ENCODE results near the gene BEX3. TPM values are rescaled to one million over a fixed set of nuclear protein-coding genes. Genes with fewer than 3 reads are reported as not detected.

The BEX3 gene
- total and polyA plus RNA-seq, 7 experiments from 2014 or later, result 5.9 to 192 (median 66.0) TPM

DNA sequence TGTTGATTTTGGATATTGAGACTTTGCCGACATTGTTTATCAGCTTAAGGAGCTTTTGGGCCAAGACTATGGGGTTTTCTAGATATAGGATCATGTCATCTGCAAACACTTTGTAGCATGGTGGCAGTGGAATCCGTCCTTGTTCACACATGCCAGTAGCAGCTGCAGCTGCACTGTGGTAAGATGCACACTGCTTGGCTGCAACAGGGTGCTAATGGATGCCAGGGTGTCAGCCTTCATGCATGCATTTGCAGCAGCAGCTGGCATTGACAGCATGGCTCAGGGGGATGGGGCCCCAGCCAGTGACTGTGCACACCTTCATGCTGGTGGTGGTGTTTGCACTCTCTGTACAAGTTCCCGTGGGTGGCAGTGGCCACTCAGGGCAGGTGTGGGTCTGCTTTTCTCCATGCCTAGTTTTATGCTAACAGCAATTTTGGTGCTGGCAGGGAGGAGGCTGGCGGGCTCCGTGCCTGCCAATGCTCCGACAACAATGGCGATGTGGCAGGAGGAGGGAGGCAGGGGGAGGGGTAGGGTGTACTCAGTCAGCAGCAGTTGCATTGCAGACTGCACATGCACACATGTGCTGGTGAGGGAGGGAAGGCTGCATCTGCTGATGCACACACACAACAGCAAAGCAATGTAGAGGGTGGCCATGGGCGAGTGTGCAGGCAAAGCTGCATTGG lies 37.5 kb downstream of the BEX3 start:
- Histone ChIP-seq H3K9me3 (ENCODE audit: control insufficient read depth in 2 of 3, low read length in 3 of 3) (no peaks in the 10 kb centered on the region), H3K4me1 (ENCODE audit: control insufficient read depth in 2 of 2, insufficient read depth in 2 of 2, low read length in 2 of 2) (no peaks in the 10 kb centered on the region), H3K27me3 (ENCODE audit: control insufficient read depth in 2 of 2, insufficient read depth in 2 of 2, low read length in 2 of 2) (no peaks in the 10 kb centered on the region), H3K36me3 (ENCODE audit: control insufficient read depth in 2 of 3, insufficient read depth in 3 of 3, low read length in 3 of 3) (no peaks in the 10 kb centered on the region), H3K4me3 (ENCODE audit: low read length) (no peak overlapping the region), H3K27ac (ENCODE audit: low read depth, low read length) (no peak overlapping the region)
- DNase-seq (no peak), ATAC-seq (no peak)
- H3K27me3 Mint-ChIP-seq, result peaks cover 0 to 3% (median 0%) of the 10 kb centered on the region in 5 donors
- H3K36me3 Mint-ChIP-seq, result no peaks in the 10 kb centered on the region
- H3K27ac Mint-ChIP-seq, result peak overlapping the region in 1 of 9 donors; percentile 22
- no peak overlapping the region for H3K4me3 Mint-ChIP-seq
- POLR2A ChIA-PET, result no interaction called here
- no peaks in the 10 kb centered on the region for H3K4me1 Mint-ChIP-seq
- CTCF ChIA-PET, result no interaction called here
- intact Hi-C loops (cut with micrococcal nuclease), result no loop called here
- H3K9me3 Mint-ChIP-seq, result peaks cover 0 to 3% (median 0%) of the 10 kb centered on the region in 11 donors

DNA sequence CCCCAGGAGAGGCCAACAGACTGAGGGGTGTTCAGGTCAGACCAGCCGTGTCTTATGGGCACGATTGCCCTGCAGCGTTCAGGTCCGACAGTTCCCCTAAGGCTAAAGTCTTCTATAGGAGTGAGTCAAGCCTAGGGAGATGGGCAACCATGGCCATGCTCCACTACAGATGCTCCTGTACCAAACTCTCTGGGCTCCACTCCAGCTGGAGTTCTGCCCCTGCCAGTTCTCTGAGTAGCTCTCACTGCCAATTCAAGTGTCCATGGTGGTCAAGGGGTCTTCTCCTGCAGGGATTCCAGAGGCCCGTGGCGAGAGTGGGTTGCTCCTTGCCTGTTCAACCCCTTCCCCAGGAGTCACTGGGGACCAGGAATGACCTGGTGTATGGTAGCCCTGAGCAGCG lies 38.2 kb downstream of the BEX3 start:
- H3K4me3 Mint-ChIP-seq, result no peak overlapping the region
- no peaks in the 10 kb centered on the region for H3K36me3 Mint-ChIP-seq
- ATAC-seq (no peak), DNase-seq (no peak)
- H3K9me3 Mint-ChIP-seq, result peaks cover 0 to 3% (median 0%) of the 10 kb centered on the region in 11 donors
- H3K4me1 ChIP-seq (ENCODE audit: control insufficient read depth in 2 of 2, insufficient read depth in 2 of 2, low read length in 2 of 2), result no peaks in the 10 kb centered on the region
- POLR2A ChIA-PET, result no interaction called here
- H3K4me3 ChIP-seq (ENCODE audit: low read length), result no peak overlapping the region
- intact Hi-C loops (cut with micrococcal nuclease), result no loop called here
- H3K9me3 ChIP-seq (ENCODE audit: control insufficient read depth in 2 of 3, low read length in 3 of 3), result no peaks in the 10 kb centered on the region
- H3K36me3 ChIP-seq (ENCODE audit: control insufficient read depth in 2 of 3, insufficient read depth in 3 of 3, low read length in 3 of 3), result no peaks in the 10 kb centered on the region
- H3K4me1 Mint-ChIP-seq, result no peaks in the 10 kb centered on the region
- no peaks in the 10 kb centered on the region for H3K27me3 ChIP-seq (ENCODE audit: control insufficient read depth in 2 of 2, insufficient read depth in 2 of 2, low read length in 2 of 2)
- CTCF ChIA-PET, result no interaction called here
- peaks cover 0 to 3% (median 0%) of the 10 kb centered on the region in 5 donors for H3K27me3 Mint-ChIP-seq
- no peak overlapping the region for H3K27ac ChIP-seq (ENCODE audit: low read depth, low read length)
- no peak overlapping the region for H3K27ac Mint-ChIP-seq

DNA sequence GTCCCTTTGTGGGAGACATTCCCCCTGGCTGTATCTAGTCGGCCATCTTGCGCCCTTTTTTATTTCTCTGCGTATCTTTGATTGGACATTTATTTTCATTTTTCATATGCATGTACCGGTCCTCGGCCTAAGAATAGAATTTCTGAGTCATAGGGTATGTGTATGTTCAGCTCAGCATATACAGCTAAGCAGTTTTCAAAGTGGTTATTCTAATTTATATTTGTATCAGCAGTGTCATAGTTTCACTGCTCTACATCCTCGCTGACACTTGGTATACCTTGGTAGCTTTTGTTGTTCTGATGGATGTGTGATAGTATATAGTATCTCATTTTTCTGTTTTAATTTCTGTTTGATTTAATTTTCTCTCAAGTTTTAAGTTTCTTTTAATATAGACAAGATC lies 38.7 kb downstream of the BEX3 start:
- ChIA-PET CTCF (no interaction called here), POLR2A (no interaction called here)
- Histone ChIP-seq H3K27ac (ENCODE audit: low read depth, low read length) (no peak overlapping the region), H3K9me3 (ENCODE audit: control insufficient read depth in 2 of 3, low read length in 3 of 3) (no peaks in the 10 kb centered on the region), H3K4me3 (ENCODE audit: low read length) (no peak overlapping the region), H3K36me3 (ENCODE audit: control insufficient read depth in 2 of 3, insufficient read depth in 3 of 3, low read length in 3 of 3) (no peaks in the 10 kb centered on the region), H3K4me1 (ENCODE audit: control insufficient read depth in 2 of 2, insufficient read depth in 2 of 2, low read length in 2 of 2) (no peaks in the 10 kb centered on the region), H3K27me3 (ENCODE audit: control insufficient read depth in 2 of 2, insufficient read depth in 2 of 2, low read length in 2 of 2) (no peaks in the 10 kb centered on the region)
- H3K4me3 Mint-ChIP-seq, result no peak overlapping the region
- peaks cover 0 to 3% (median 0%) of the 10 kb centered on the region in 11 donors for H3K9me3 Mint-ChIP-seq
- ATAC-seq, result no peak
- peak overlapping the region in 1 of 9 donors; percentile 60 for H3K27ac Mint-ChIP-seq
- H3K36me3 Mint-ChIP-seq, result no peaks in the 10 kb centered on the region
- no peak for DNase-seq
- intact Hi-C loops (cut with micrococcal nuclease), result no loop called here
- no peaks in the 10 kb centered on the region for H3K4me1 Mint-ChIP-seq
- H3K27me3 Mint-ChIP-seq, result peaks cover 0 to 3% (median 0%) of the 10 kb centered on the region in 5 donors

DNA sequence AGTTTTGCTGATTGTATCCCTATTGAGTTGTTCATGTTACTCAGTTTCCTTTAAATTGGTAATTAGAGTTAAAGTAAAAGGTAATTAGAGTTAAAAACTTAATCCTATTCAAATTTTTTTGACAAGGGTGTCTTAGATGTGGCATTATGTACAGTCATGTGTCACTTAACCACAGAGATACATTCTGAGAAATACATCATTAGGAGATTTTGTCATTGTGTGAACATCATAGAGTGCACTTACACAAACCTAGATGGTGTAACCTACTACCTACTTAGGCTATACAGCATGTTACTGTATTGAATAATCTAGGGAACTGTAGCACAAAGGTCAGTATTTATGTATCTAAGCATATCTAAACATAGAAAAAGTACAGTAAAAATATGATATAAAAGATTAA lies 39.2 kb downstream of the BEX3 start:
- Histone ChIP-seq H3K4me1 (ENCODE audit: control insufficient read depth in 2 of 2, insufficient read depth in 2 of 2, low read length in 2 of 2) (no peaks in the 10 kb centered on the region), H3K27me3 (ENCODE audit: control insufficient read depth in 2 of 2, insufficient read depth in 2 of 2, low read length in 2 of 2) (no peaks in the 10 kb centered on the region), H3K9me3 (ENCODE audit: control insufficient read depth in 2 of 3, low read length in 3 of 3) (no peaks in the 10 kb centered on the region), H3K36me3 (ENCODE audit: control insufficient read depth in 2 of 3, insufficient read depth in 3 of 3, low read length in 3 of 3) (no peaks in the 10 kb centered on the region), H3K4me3 (ENCODE audit: low read length) (no peak overlapping the region), H3K27ac (ENCODE audit: low read depth, low read length) (no peak overlapping the region)
- Mint-ChIP-seq H3K27me3 (peaks cover 0 to 3% (median 0%) of the 10 kb centered on the region in 5 donors), H3K27ac (no peak overlapping the region), H3K4me1 (no peaks in the 10 kb centered on the region), H3K9me3 (peaks cover 0 to 3% (median 0%) of the 10 kb centered on the region in 11 donors), H3K4me3 (no peak overlapping the region), H3K36me3 (no peaks in the 10 kb centered on the region)
- intact Hi-C loops (cut with micrococcal nuclease), result no loop called here
- CTCF ChIA-PET, result no interaction called here
- POLR2A ChIA-PET, result no interaction called here
- DNase-seq (no peak), ATAC-seq (no peak)

DNA sequence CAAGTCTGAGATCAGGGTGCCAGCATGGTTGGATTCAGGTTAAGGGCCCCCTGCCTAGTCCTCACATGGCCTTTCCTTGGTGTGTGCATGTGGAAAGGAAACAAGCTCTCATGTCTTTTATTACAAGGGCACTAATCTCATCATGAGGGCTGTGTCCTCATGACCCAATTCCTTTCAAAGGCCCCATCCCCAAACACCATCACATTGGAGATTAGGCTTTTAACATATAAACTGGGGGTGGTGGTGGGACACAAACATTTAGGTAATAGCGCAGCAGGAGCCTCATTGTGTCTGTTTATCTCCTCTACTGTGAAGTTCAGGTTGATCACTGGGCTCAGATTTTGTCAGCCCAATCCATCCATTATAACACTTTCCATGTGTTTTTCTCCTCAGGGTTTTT lies 41.0 kb downstream of the BEX3 start:
- POLR2A ChIA-PET, result interaction anchor here (0.5 kb wide), 1 partner anchor 8 kb away, joined by 3 read pairs; no protein-coding TSS in a partner anchor
- ATAC-seq, result no peak

DNA sequence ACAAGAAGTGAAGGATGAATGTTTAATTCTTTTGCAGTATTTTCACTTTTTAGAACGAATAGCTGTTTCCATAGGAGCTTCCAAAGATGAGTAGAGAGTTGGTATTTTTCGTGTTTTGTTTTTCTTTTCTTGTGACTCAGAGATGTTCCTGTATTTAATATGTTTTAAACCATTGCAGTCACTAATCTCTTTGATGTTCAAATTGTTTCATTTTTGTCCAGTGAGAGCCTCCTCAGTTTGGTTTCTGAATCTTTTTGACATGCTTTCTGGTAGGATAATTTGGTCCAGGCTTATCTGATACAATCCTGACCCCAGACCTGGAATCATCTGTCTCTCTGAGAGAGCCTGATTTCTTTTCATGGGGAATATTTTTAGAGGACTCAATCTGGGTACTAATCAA lies 41.6 kb downstream of the BEX3 start:
- no peak overlapping the region for H3K27ac Mint-ChIP-seq
- Histone ChIP-seq H3K27me3 (ENCODE audit: control insufficient read depth in 2 of 2, insufficient read depth in 2 of 2, low read length in 2 of 2) (no peaks in the 10 kb centered on the region), H3K4me1 (ENCODE audit: control insufficient read depth in 2 of 2, insufficient read depth in 2 of 2, low read length in 2 of 2) (no peaks in the 10 kb centered on the region), H3K27ac (ENCODE audit: low read depth, low read length) (no peak overlapping the region), H3K9me3 (ENCODE audit: control insufficient read depth in 2 of 3, low read length in 3 of 3) (no peaks in the 10 kb centered on the region), H3K4me3 (ENCODE audit: low read length) (no peak overlapping the region), H3K36me3 (ENCODE audit: control insufficient read depth in 2 of 3, insufficient read depth in 3 of 3, low read length in 3 of 3) (no peaks in the 10 kb centered on the region)
- no peaks in the 10 kb centered on the region for H3K4me1 Mint-ChIP-seq
- CTCF ChIA-PET, result interaction anchor here (1.5 kb wide), 1 partner anchor 47 kb away, joined by 6 read pairs; no protein-coding TSS in a partner anchor
- intact Hi-C loops (cut with micrococcal nuclease), result no loop called here
- DNase-seq (no peak), ATAC-seq (no peak)
- no peaks in the 10 kb centered on the region for H3K36me3 Mint-ChIP-seq
- peaks cover 0 to 7% (median 0%) of the 10 kb centered on the region in 5 donors for H3K27me3 Mint-ChIP-seq
- H3K4me3 Mint-ChIP-seq, result no peak overlapping the region
- peaks cover 0 to 3% (median 0%) of the 10 kb centered on the region in 11 donors for H3K9me3 Mint-ChIP-seq
- POLR2A ChIA-PET, result no interaction called here

More for the DNA sequence above, 41.0 kb downstream of the BEX3 start:
- Histone ChIP-seq H3K27me3 (ENCODE audit: control insufficient read depth in 2 of 2, insufficient read depth in 2 of 2, low read length in 2 of 2) (no peaks in the 10 kb centered on the region), H3K27ac (ENCODE audit: low read depth, low read length) (no peak overlapping the region), H3K4me1 (ENCODE audit: control insufficient read depth in 2 of 2, insufficient read depth in 2 of 2, low read length in 2 of 2) (no peaks in the 10 kb centered on the region), H3K9me3 (ENCODE audit: control insufficient read depth in 2 of 3, low read length in 3 of 3) (no peaks in the 10 kb centered on the region), H3K36me3 (ENCODE audit: control insufficient read depth in 2 of 3, insufficient read depth in 3 of 3, low read length in 3 of 3) (no peaks in the 10 kb centered on the region), H3K4me3 (ENCODE audit: low read length) (no peak overlapping the region)
- Mint-ChIP-seq H3K9me3 (peaks cover 0 to 3% (median 0%) of the 10 kb centered on the region in 11 donors), H3K27ac (peak overlapping the region in 1 of 9 donors; percentile 17), H3K4me3 (no peak overlapping the region), H3K36me3 (no peaks in the 10 kb centered on the region), H3K27me3 (peaks cover 0 to 7% (median 0%) of the 10 kb centered on the region in 5 donors), H3K4me1 (no peaks in the 10 kb centered on the region)
- DNase-seq, result no peak
- intact Hi-C loops (cut with micrococcal nuclease), result no loop called here
- CTCF ChIA-PET, result interaction anchor here (1.5 kb wide), 1 partner anchor 48 kb away, joined by 6 read pairs; no protein-coding TSS in a partner anchor

DNA sequence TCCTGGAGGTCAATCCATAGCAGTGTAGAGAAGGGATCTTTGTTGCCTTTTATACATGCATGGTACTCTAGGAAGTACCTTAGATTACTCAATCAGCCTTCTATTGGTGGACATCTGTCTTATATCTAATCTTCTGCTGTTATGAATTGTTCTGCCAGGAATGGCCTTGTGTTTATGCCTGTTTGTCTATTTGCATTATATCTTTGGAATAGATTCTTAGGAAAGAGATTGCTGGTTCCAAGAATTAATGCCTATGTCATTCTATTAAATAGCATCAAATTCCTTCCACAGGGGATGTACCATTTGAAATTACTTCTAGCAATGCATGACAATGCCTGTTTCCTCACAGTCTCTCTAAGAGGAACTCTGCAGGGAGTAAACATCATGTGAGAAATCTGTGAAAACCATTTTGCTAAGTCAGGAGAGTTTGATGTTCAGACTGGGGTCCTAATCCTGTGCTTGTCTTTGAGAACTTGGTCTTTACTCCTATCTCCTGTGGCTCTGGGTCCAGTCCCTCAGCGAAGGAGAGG lies 42.5 kb downstream of the BEX3 start:
- CTCF ChIA-PET, result interaction anchor here (1.5 kb wide), 1 partner anchor 46 kb away, joined by 6 read pairs; no protein-coding TSS in a partner anchor
- Mint-ChIP-seq H3K9me3 (peaks cover 0 to 3% (median 0%) of the 10 kb centered on the region in 11 donors), H3K4me1 (no peaks in the 10 kb centered on the region), H3K27me3 (peaks cover 0 to 7% (median 0%) of the 10 kb centered on the region in 5 donors), H3K27ac (no peak overlapping the region), H3K36me3 (no peaks in the 10 kb centered on the region), H3K4me3 (no peak overlapping the region)
- H3K36me3 ChIP-seq (ENCODE audit: control insufficient read depth in 2 of 3, insufficient read depth in 3 of 3, low read length in 3 of 3), result no peaks in the 10 kb centered on the region
- no peaks in the 10 kb centered on the region for H3K27me3 ChIP-seq (ENCODE audit: control insufficient read depth in 2 of 2, insufficient read depth in 2 of 2, low read length in 2 of 2)
- H3K4me3 ChIP-seq (ENCODE audit: low read length), result no peak overlapping the region
- intact Hi-C loops (cut with micrococcal nuclease), result no loop called here
- ATAC-seq, result no peak
- no peak overlapping the region for H3K27ac ChIP-seq (ENCODE audit: low read depth, low read length)
- H3K4me1 ChIP-seq (ENCODE audit: control insufficient read depth in 2 of 2, insufficient read depth in 2 of 2, low read length in 2 of 2), result no peaks in the 10 kb centered on the region
- POLR2A ChIA-PET, result no interaction called here
- H3K9me3 ChIP-seq (ENCODE audit: control insufficient read depth in 2 of 3, low read length in 3 of 3), result no peaks in the 10 kb centered on the region
- DNase-seq, result no peak
